Hepatocyte (in vitro differentiated cells): ENCODE data around the gene MGMT. TPM values are rescaled to one million over a fixed set of nuclear protein-coding genes. Genes with fewer than 3 reads are reported as not detected.

Experiments
- DNase-seq: peaks from one replicate; pipeline ENCODE4 v3.0.0-alpha.2; 2016; ENCODE audit warnings: low spot score
- H2AFZ ChIP-seq: fragments of 200-600 bp; sonication (generic); 2 replicates; pipeline ENCODE4 v1.6.0; 2016; ENCODE audit warnings: antibody characterized with exemption, mild to moderate bottlenecking
- H3K27ac ChIP-seq: fragments of 200-600 bp; sonication (generic); 2 replicates; pipeline ENCODE4 v1.5.1; 2016; ENCODE audit warnings: mild to moderate bottlenecking
- H3K27me3 ChIP-seq: fragments of 200-600 bp; sonication (generic); 2 replicates; pipeline ENCODE4 v1.6.1; 2016
- H3K36me3 ChIP-seq: fragments of 200-600 bp; sonication (generic); replicated peaks from 2 replicates; pipeline ENCODE4 v1.5.1; 2016; ENCODE audit warnings: low read depth; ENCODE audit not compliant: insufficient read depth
- H3K4me1 ChIP-seq: fragments of 200-600 bp; sonication (generic); 2 replicates; pipeline ENCODE4 v1.5.1; 2016; ENCODE audit warnings: mild to moderate bottlenecking, moderate library complexity; ENCODE audit not compliant: insufficient read depth
- H3K4me2 ChIP-seq: fragments of 200-600 bp; sonication (generic); 2 replicates; pipeline ENCODE4 v1.6.0; 2016
- H3K4me3 ChIP-seq: fragments of 200-600 bp; sonication (generic); 2 replicates; pipeline ENCODE4 v1.5.1; 2016; ENCODE audit warnings: mild to moderate bottlenecking
- H3K79me2 ChIP-seq: fragments of 200-600 bp; sonication (generic); 2 replicates; pipeline ENCODE4 v1.6.0; 2017; ENCODE audit warnings: mild to moderate bottlenecking
- H3K9me2 ChIP-seq: fragments of 200-600 bp; sonication (generic); replicated peaks from 2 replicates; pipeline ENCODE4 v1.6.0; 2017; ENCODE audit warnings: mild to moderate bottlenecking; ENCODE audit not compliant: insufficient read depth
- H3K9me3 ChIP-seq: fragments of 200-600 bp; sonication (generic); 2 replicates; pipeline ENCODE4 v1.5.1; 2016; ENCODE audit warnings: low read depth, mild to moderate bottlenecking
- H4K20me1 ChIP-seq: fragments of 200-600 bp; sonication (generic); 2 replicates; pipeline ENCODE4 v1.6.0; 2016; ENCODE audit warnings: mild to moderate bottlenecking; ENCODE audit not compliant: insufficient read depth, poor library complexity, severe bottlenecking
- CTCF ChIP-seq: fragments of 200-600 bp; sonication (generic); IDR thresholded peaks from 2 replicates; pipeline ENCODE4 v1.5.1; 2016; ENCODE audit warnings: antibody characterized with exemption, mild to moderate bottlenecking; ENCODE audit not compliant: poor library complexity
- EZH2 ChIP-seq: fragments of 200-600 bp; sonication (generic); IDR thresholded peaks from 2 replicates; pipeline ENCODE4 v1.6.1; 2016; ENCODE audit warnings: antibody characterized with exemption, mild to moderate bottlenecking, borderline replicate concordance
- EZH2phosphoT487 ChIP-seq: fragments of 200-600 bp; sonication (generic); IDR thresholded peaks from one replicate; pipeline ENCODE4 v1.6.1; 2018; ENCODE audit warnings: antibody characterized with exemption, mild to moderate bottlenecking, low read depth, moderate library complexity; ENCODE audit not compliant: unreplicated experiment, severe bottlenecking
- whole genome bisulfite sequencing: methylation state at CpG from one replicate; pipeline ENCODE4 v1.1.6; 2016; ENCODE audit warnings: low lambda C conversion rate; ENCODE audit errors: missing lambda C conversion rate; 5-methylcytosine and 5-hydroxymethylcytosine counted together
- polyA plus RNA-seq: library from polyadenylated mRNA; unstranded; fragments of >200 nt; fragmentation: Nextera tagmentation; extraction: Ambion mirVana; gene quantifications from 2 replicates; pipeline ENCODE4 v1.2.1, GENCODE V29; 2016
- total RNA-seq: library from RNA; depleted of rRNA; stranded (reverse); fragments of >200 nt; gene quantifications from 2 replicates; pipeline ENCODE4 v1.2.3, GENCODE V29; 2014

The MGMT gene
- total and polyA plus RNA-seq, 2 experiments from 2014 or later, result 41.5 to 41.9 TPM

GRCh38 chr10:129622291-129622690, 155.2 kb downstream of the MGMT start:
- H3K79me2 ChIP-seq, result peaks cover 6% of the 10 kb centered on the region
- TF ChIP-seq CTCF, result no peak
- TF ChIP-seq EZH2, result no peak
- no peak for TF ChIP-seq EZH2phosphoT487
- no peaks in the 10 kb centered on the region for H3K9me2 ChIP-seq
- H3K9me3 ChIP-seq, result no peaks in the 10 kb centered on the region
- WGBS, result 65% methylated on average over 3 of the region's 3 CpGs
- H3K4me3 ChIP-seq, result no peak overlapping the region
- no peak overlapping the region for H3K4me2 ChIP-seq
- no peaks in the 10 kb centered on the region for H3K4me1 ChIP-seq
- no peak overlapping the region for H2AFZ ChIP-seq
- H3K27me3 ChIP-seq, result no peaks in the 10 kb centered on the region
- no peak for DNase-seq
- H3K36me3 ChIP-seq, result no peaks in the 10 kb centered on the region
- H3K27ac ChIP-seq, result no peak overlapping the region
- no peaks in the 10 kb centered on the region for H4K20me1 ChIP-seq

- Histone ChIP-seq H2AFZ (no peak overlapping the region), H3K27ac (no peak overlapping the region), H3K9me3 (no peaks in the 10 kb centered on the region), H4K20me1 (no peaks in the 10 kb centered on the region), H3K9me2 (no peaks in the 10 kb centered on the region), H3K79me2 (peaks cover 6% of the 10 kb centered on the region), H3K27me3 (no peaks in the 10 kb centered on the region), H3K4me1 (no peaks in the 10 kb centered on the region), H3K4me2 (no peak overlapping the region), H3K36me3 (no peaks in the 10 kb centered on the region), H3K4me3 (no peak overlapping the region)
- no peak for DNase-seq
- 58% methylated on average over 9 of the region's 9 CpGs for WGBS
- TF ChIP-seq CTCF (no peak), EZH2 (no peak), EZH2phosphoT487 (no peak)
Observed at GRCh38 chr10:129622736-129623135, 155.7 kb downstream of the MGMT start.

- no peak overlapping the region for H2AFZ ChIP-seq
- H3K4me3 ChIP-seq, result no peak overlapping the region
- no peak for DNase-seq
- H3K79me2 ChIP-seq, result peaks cover 6% of the 10 kb centered on the region
- WGBS, result 85% methylated on average over 11 of the region's 11 CpGs
- no peak overlapping the region for H3K4me2 ChIP-seq
- no peaks in the 10 kb centered on the region for H3K9me2 ChIP-seq
- TF ChIP-seq EZH2 (no peak), CTCF (no peak), EZH2phosphoT487 (no peak)
- H3K36me3 ChIP-seq, result no peaks in the 10 kb centered on the region
- no peaks in the 10 kb centered on the region for H3K27me3 ChIP-seq
- no peaks in the 10 kb centered on the region for H4K20me1 ChIP-seq
- H3K27ac ChIP-seq, result no peak overlapping the region
- H3K4me1 ChIP-seq, result no peaks in the 10 kb centered on the region
- H3K9me3 ChIP-seq, result no peaks in the 10 kb centered on the region
Observed at GRCh38 chr10:129624526-129624925, 157.5 kb downstream of the MGMT start.

GRCh38 chr10:129626309-129626708, 159.3 kb downstream of the MGMT start:
- 90% methylated on average over 15 of the region's 15 CpGs for WGBS
- no peaks in the 10 kb centered on the region for H3K4me1 ChIP-seq

More at GRCh38 chr10:129626309-129626708, 159.3 kb downstream of the MGMT start:
- no peak overlapping the region for H3K27ac ChIP-seq
- no peak overlapping the region for H2AFZ ChIP-seq
- no peaks in the 10 kb centered on the region for H3K9me3 ChIP-seq
- H4K20me1 ChIP-seq, result no peaks in the 10 kb centered on the region
- no peak for DNase-seq
- no peaks in the 10 kb centered on the region for H3K36me3 ChIP-seq
- H3K4me3 ChIP-seq, result no peak overlapping the region
- no peaks in the 10 kb centered on the region for H3K79me2 ChIP-seq
- no peaks in the 10 kb centered on the region for H3K9me2 ChIP-seq
- no peak overlapping the region for H3K4me2 ChIP-seq
- H3K27me3 ChIP-seq, result no peaks in the 10 kb centered on the region
- no peak for TF ChIP-seq CTCF
- TF ChIP-seq EZH2phosphoT487, result no peak
- TF ChIP-seq EZH2, result no peak
